Measurements from ENCODE around the gene NOL3.

DNA sequence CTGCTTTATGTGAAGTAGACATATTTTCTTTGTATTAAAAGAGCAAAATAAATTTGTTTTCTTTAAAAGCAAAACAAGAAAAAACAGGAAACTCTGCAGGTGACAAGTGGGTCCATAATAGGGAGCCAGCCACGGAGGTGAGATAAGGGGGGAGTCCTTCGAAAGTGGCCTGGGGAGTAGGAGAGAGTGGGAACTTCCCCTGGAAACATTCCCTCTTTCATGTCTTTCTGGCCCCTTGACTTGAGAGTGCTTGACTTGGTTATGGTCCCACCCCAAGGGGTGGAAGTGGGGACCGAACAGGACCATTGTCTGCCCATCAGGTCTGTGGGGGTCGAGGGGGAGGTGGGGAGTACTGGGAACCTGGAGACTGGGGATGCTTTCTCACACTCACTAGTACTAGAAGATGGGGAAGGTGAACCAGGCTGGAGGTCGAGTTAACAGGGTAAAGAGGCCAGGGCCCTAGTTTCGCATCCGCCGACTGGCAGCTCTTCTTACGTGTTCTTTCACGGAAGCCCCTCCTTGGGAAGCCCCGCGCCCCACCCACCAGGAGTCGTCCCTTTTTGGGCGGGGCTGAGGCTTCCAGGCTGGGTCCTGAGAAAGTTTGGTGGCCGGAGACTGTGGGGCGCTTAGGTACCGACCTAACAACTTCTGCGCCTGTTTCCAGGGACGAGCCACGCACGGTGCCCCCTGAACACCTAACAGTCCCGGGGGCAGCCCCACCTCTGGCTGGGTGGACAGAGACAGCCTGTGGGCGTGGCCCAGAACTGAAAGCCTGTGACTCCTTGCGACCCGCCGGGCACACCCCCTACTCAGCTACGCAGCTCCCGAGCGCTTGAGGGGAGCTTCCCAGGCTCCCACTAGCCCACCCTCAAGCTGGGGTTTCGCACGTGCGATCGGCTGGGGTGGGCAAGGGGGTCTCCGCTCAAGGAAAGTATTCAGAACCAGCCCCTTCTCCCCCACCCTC lies 11.4 kb upstream of the NOL3 start:
- TF ChIP-seq POLR2AphosphoS5 (IDR thresholded peaks at IDR 0.05), result no peak
- TF ChIP-seq, protein P1, sequence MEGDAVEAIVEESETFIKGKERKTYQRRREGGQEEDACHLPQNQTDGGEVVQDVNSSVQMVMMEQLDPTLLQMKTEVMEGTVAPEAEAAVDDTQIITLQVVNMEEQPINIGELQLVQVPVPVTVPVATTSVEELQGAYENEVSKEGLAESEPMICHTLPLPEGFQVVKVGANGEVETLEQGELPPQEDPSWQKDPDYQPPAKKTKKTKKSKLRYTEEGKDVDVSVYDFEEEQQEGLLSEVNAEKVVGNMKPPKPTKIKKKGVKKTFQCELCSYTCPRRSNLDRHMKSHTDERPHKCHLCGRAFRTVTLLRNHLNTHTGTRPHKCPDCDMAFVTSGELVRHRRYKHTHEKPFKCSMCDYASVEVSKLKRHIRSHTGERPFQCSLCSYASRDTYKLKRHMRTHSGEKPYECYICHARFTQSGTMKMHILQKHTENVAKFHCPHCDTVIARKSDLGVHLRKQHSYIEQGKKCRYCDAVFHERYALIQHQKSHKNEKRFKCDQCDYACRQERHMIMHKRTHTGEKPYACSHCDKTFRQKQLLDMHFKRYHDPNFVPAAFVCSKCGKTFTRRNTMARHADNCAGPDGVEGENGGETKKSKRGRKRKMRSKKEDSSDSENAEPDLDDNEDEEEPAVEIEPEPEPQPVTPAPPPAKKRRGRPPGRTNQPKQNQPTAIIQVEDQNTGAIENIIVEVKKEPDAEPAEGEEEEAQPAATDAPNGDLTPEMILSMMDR (IDR thresholded peaks at IDR 0.05), result no peak
- TF ChIP-seq POLR2A (IDR thresholded peaks at IDR 0.05), result no peak

Measured in suprapubic skin (tissue), 4 donors.